Natural killer cell (primary cell): Measurements from ENCODE around the gene SGMS2. TPM values are rescaled to one million over a fixed set of nuclear protein-coding genes. Genes with fewer than 3 reads are reported as not detected.

ENCODE experiments used
- ATAC-seq, 3 donors: fragments of 150-1000 bp in 2 of 3; fragments of 200-7000 bp in 1 of 3; cut with Tn5 transposase; 1 replicate in 1 of 3; 2 replicates in 2 of 3; pipeline ENCODE4 v1.10.0; 2021; ENCODE audit warnings: mild to moderate bottlenecking in 2 of 3, moderate library complexity in 2 of 3
- DNase-seq, 2 donors: peaks; one replicate each; pipeline versions ENCODE4 v3.0.0 to v3.0.0-alpha.2; 2013 to 2021; ENCODE audit warnings: mixed read lengths in 1 of 2
- H3K27ac ChIP-seq: one replicate; pipeline ENCODE4 v1.5.1; 2013; ENCODE audit warnings: mild to moderate bottlenecking, low read length
- H3K27me3 ChIP-seq: one replicate; pipeline ENCODE4 v1.6.1; 2013; ENCODE audit warnings: low read length; ENCODE audit not compliant: control insufficient read depth, insufficient read depth
- H3K36me3 ChIP-seq: one replicate; pipeline ENCODE4 v1.6.1; 2013; ENCODE audit warnings: low read length; ENCODE audit not compliant: control insufficient read depth, insufficient read depth
- H3K4me1 ChIP-seq: one replicate; pipeline ENCODE4 v1.6.1; 2013; ENCODE audit warnings: low read length; ENCODE audit not compliant: control insufficient read depth, insufficient read depth
- H3K4me3 ChIP-seq: one replicate; pipeline ENCODE4 v1.5.1; 2013; ENCODE audit warnings: low read length
- H3K9me3 ChIP-seq: one replicate; pipeline ENCODE4 v1.6.1; 2013; ENCODE audit warnings: low read length; ENCODE audit not compliant: control insufficient read depth, insufficient read depth
- H3K27ac Mint-ChIP-seq, 2 donors: one replicate each; pipeline ENCODE4 v1.8.0; 2022; ENCODE audit warnings: mild to moderate bottlenecking in 2 of 2, mixed read lengths in 2 of 2, moderate library complexity in 1 of 2
- H3K27me3 Mint-ChIP-seq, 2 donors: one replicate each; pipeline ENCODE4 v1.8.0; 2022; ENCODE audit warnings: low read depth in 2 of 2, mixed read lengths in 2 of 2
- H3K36me3 Mint-ChIP-seq: one replicate; pipeline ENCODE4 v1.8.0; 2022; ENCODE audit warnings: mixed read lengths
- H3K4me1 Mint-ChIP-seq, 2 donors: one replicate each; pipeline ENCODE4 v1.8.0; 2022; ENCODE audit warnings: mixed read lengths in 2 of 2
- H3K4me3 Mint-ChIP-seq: one replicate; pipeline ENCODE4 v1.8.0; 2022; ENCODE audit warnings: mild to moderate bottlenecking, moderate library complexity, mixed read lengths
- H3K9me3 Mint-ChIP-seq, 2 donors: one replicate each; pipeline ENCODE4 v1.8.0; 2022; ENCODE audit warnings: mixed read lengths in 2 of 2
- CTCF ChIP-seq: fragments of 200-600 bp; IDR thresholded peaks from one replicate; pipeline ENCODE4 v1.8.0; 2022; ENCODE audit warnings: antibody characterized with exemption
- WGBS: methylation state at CpG from one replicate; pipeline ENCODE4 v1.1.7; 2013; ENCODE audit warnings: missing lambda C conversion rate; ENCODE audit not compliant: insufficient coverage; 5-methylcytosine and 5-hydroxymethylcytosine counted together
- intact Hi-C: fragments of 100-400 bp; cut with micrococcal nuclease; formaldehyde crosslinking; loops from one replicate; pipeline ENCODE4 v1.14.2; 2022
- total RNA-seq, 4 donors: library from RNA; stranded (reverse); fragments of 120-200 nt in 1 of 4; gene quantifications; one replicate each; pipeline versions ENCODE4 v1.2.3 to v1.2.4, GENCODE V29; 2013 to 2022

SGMS2 gene
- total RNA-seq, 3 donors from 2014 or later (not counting 1 experiment from before 2014, with no cell fraction given) = 0.16 to 0.98 (median 0.54) TPM

GRCh38 chr4:107908377-107908776, 83.6 kb downstream of the SGMS2 start:
- ATAC-seq = no peak
- Mint-ChIP-seq H3K27ac (no peak overlapping the region), H3K27me3 (no peaks in the 10 kb centered on the region), H3K4me3 (no peak overlapping the region), H3K9me3 (no peaks in the 10 kb centered on the region), H3K4me1 (no peaks in the 10 kb centered on the region), H3K36me3 (no peaks in the 10 kb centered on the region)
- Histone ChIP-seq H3K27ac (no peak overlapping the region), H3K9me3 (no peaks in the 10 kb centered on the region), H3K4me1 (no peaks in the 10 kb centered on the region), H3K4me3 (no peak overlapping the region), H3K27me3 (no peaks in the 10 kb centered on the region), H3K36me3 (no peaks in the 10 kb centered on the region)
- intact Hi-C loops = no loop called here
- no peak for DNase-seq
- 96% methylated on average over 7 of the region's 7 CpGs for WGBS
- no peak for TF ChIP-seq CTCF

GRCh38 chr4:107913283-107913899, 88.7 kb downstream of the SGMS2 start:
- no peak overlapping the region for H3K4me3 Mint-ChIP-seq
- no peaks in the 10 kb centered on the region for H3K36me3 ChIP-seq
- no peaks in the 10 kb centered on the region for H3K4me1 Mint-ChIP-seq
- no peaks in the 10 kb centered on the region for H3K9me3 Mint-ChIP-seq
- 41% methylated on average over 2 of the region's 2 CpGs for WGBS
- H3K4me1 ChIP-seq = no peaks in the 10 kb centered on the region
- peak; percentile 79 for TF ChIP-seq CTCF
- H3K27me3 Mint-ChIP-seq = peaks cover under 1 to 5% of the 10 kb centered on the region in 2 donors
- no peak overlapping the region for H3K27ac ChIP-seq
- ATAC-seq (peak; percentile 85 to 98 (median 95)), DNase-seq (peak in 1 of 2 donors; percentile 80)
- no peak overlapping the region for H3K27ac Mint-ChIP-seq
- intact Hi-C loops = loop anchor here (1.0 kb wide), 1 partner anchor 155 kb away; no protein-coding TSS in a partner anchor
- no peaks in the 10 kb centered on the region for H3K27me3 ChIP-seq
- no peaks in the 10 kb centered on the region for H3K36me3 Mint-ChIP-seq
- no peak overlapping the region for H3K4me3 ChIP-seq
- H3K9me3 ChIP-seq = no peaks in the 10 kb centered on the region

GRCh38 chr4:107915220-107915619, 90.5 kb downstream of the SGMS2 start:
- 86% methylated on average over 1 of the region's 1 CpG for WGBS
- H3K4me3 Mint-ChIP-seq = no peak overlapping the region
- ATAC-seq (no peak), DNase-seq (no peak)
- H3K36me3 ChIP-seq = no peaks in the 10 kb centered on the region
- peaks cover 0 to 2% of the 10 kb centered on the region in 2 donors for H3K9me3 Mint-ChIP-seq
- H3K36me3 Mint-ChIP-seq = peaks cover 7% of the 10 kb centered on the region
- no peak overlapping the region for H3K27ac ChIP-seq
- TF ChIP-seq CTCF = no peak
- no peaks in the 10 kb centered on the region for H3K4me1 ChIP-seq
- no peak overlapping the region for H3K4me3 ChIP-seq
- H3K9me3 ChIP-seq = no peaks in the 10 kb centered on the region
- peaks cover 10 to 23% of the 10 kb centered on the region in 2 donors for H3K27me3 Mint-ChIP-seq
- H3K27ac Mint-ChIP-seq = no peak overlapping the region
- H3K27me3 ChIP-seq = peaks cover 3% of the 10 kb centered on the region
- intact Hi-C loops = no loop called here
- H3K4me1 Mint-ChIP-seq = no peaks in the 10 kb centered on the region

- Mint-ChIP-seq H3K36me3 (peaks cover 7% of the 10 kb centered on the region), H3K4me3 (no peak overlapping the region)
These were observed 91.9 kb downstream of the SGMS2 start for GRCh38 chr4:107916623-107917022.

More at GRCh38 chr4:107916623-107917022, 91.9 kb downstream of the SGMS2 start:
- H3K9me3 Mint-ChIP-seq = peaks cover 0 to 2% of the 10 kb centered on the region in 2 donors
- peaks cover 13 to 29% of the 10 kb centered on the region in 2 donors for H3K27me3 Mint-ChIP-seq
- Histone ChIP-seq H3K9me3 (no peaks in the 10 kb centered on the region), H3K4me1 (no peaks in the 10 kb centered on the region), H3K27me3 (peaks cover 4% of the 10 kb centered on the region), H3K36me3 (no peaks in the 10 kb centered on the region), H3K4me3 (no peak overlapping the region), H3K27ac (no peak overlapping the region)
- no peak for ATAC-seq
- H3K4me1 Mint-ChIP-seq = no peaks in the 10 kb centered on the region
- intact Hi-C loops = no loop called here
- TF ChIP-seq CTCF = no peak
- no peak for DNase-seq
- H3K27ac Mint-ChIP-seq = no peak overlapping the region
